PC-3 (cell line): ENCODE results near the gene BOLA3.

ENCODE experiments used
- CTCF ChIP-seq: fragments of 300-600 bp; sonication (generic); conservative IDR thresholded peaks from 2 replicates; pipeline ENCODE4 v1.5.1; 2017; ENCODE audit warnings: antibody characterized with exemption, low read depth, mild to moderate bottlenecking, low read length
- EZH2 ChIP-seq: fragments of 300-600 bp; sonication (generic); IDR thresholded peaks from one replicate; pipeline ENCODE4 v1.6.1; 2017; ENCODE audit warnings: antibody characterized with exemption, mild to moderate bottlenecking, low read length; ENCODE audit not compliant: unreplicated experiment
- EZH2phosphoT487 ChIP-seq: fragments of 300-600 bp; sonication (generic); IDR thresholded peaks from 2 replicates; pipeline ENCODE4 v1.6.1; 2018; ENCODE audit warnings: mild to moderate bottlenecking, antibody characterized with exemption, low read length, borderline replicate concordance

- TF ChIP-seq EZH2: no peak
- TF ChIP-seq CTCF: no peak
- TF ChIP-seq EZH2phosphoT487: no peak
These were observed 60.0 kb downstream of the BOLA3 start for GRCh38 chr2:74087696-74088095.
